Breast epithelium (tissue), 4 donors: ENCODE data around the gene PTCRA. TPM values are rescaled to one million over a fixed set of nuclear protein-coding genes. Genes with fewer than 3 reads are reported as not detected.

ENCODE experiments used
- DNase-seq, 2 donors: peaks; one replicate each; pipeline ENCODE4 v3.0.0-alpha.2; 2019; ENCODE audit warnings: low spot score in 2 of 2
- H3K27ac ChIP-seq, 2 donors: fragments of 200-600 bp; sonication (generic) in 1 of 2; one replicate each; pipeline ENCODE4 v1.5.1; 2016 to 2019; ENCODE audit warnings: mild to moderate bottlenecking in 1 of 2
- H3K27me3 ChIP-seq, 2 donors: fragments of 200-600 bp; sonication (generic) in 1 of 2; one replicate each; pipeline versions ENCODE4 v1.5.1 to v1.6.0; 2017 to 2019; ENCODE audit warnings: control low read depth in 1 of 2, mild to moderate bottlenecking in 1 of 2
- H3K36me3 ChIP-seq: fragments of 200-600 bp; one replicate; pipeline ENCODE4 v1.5.1; 2019
- H3K4me1 ChIP-seq, 2 donors: fragments of 200-600 bp; sonication (generic); one replicate each; pipeline ENCODE4 v1.5.1; 2016 to 2019; ENCODE audit warnings: control low read depth in 1 of 2
- H3K4me3 ChIP-seq, 3 donors: fragments of 200-600 bp; sonication (generic); 1 replicate in 2 of 3; 2 replicates in 1 of 3; pipeline ENCODE4 v1.5.1; 2016 to 2019; ENCODE audit warnings: mild to moderate bottlenecking in 3 of 3, moderate library complexity in 2 of 3
- H3K9me3 ChIP-seq, 2 donors: fragments of 200-600 bp; sonication (generic) in 1 of 2; one replicate each; pipeline ENCODE4 v1.5.1; 2016 to 2019; ENCODE audit warnings: control low read depth in 1 of 2
- POLR2A ChIP-seq: fragments of 450-650 bp; IDR thresholded peaks from one replicate; pipeline ENCODE4 v1.6.1; 2016; ENCODE audit warnings: antibody characterized with exemption, mild to moderate bottlenecking, moderate library complexity
- POLR2AphosphoS5 ChIP-seq, 3 donors: sonication (generic); formaldehyde crosslinking; IDR thresholded peaks; one replicate each; pipeline ENCODE4 v1.6.1; 2017; ENCODE audit warnings: antibody characterized with exemption in 3 of 3
- intact Hi-C: fragments of 100-400 bp; cut with DNase I; formaldehyde crosslinking; loops from one replicate; pipeline ENCODE4 v1.15.1; 2023; ENCODE audit warnings: low total_unique reads
- total RNA-seq, 3 donors: library from RNA; depleted of rRNA; stranded (reverse); fragments of >200 nt; gene quantifications; one replicate each; pipeline ENCODE4 v1.1.0, GENCODE V29; 2016
- TF ChIP-seq, protein P1 (sequence below), 3 donors: fragments of 450-650 bp; IDR thresholded peaks; one replicate each; pipeline ENCODE4 v1.5.1; 2016 to 2017; ENCODE audit warnings: antibody characterized with exemption in 3 of 3, mild to moderate bottlenecking in 3 of 3, moderate library complexity in 3 of 3

Gene PTCRA
- total RNA-seq, 3 donors from 2014 or later, result not detected

DNA sequence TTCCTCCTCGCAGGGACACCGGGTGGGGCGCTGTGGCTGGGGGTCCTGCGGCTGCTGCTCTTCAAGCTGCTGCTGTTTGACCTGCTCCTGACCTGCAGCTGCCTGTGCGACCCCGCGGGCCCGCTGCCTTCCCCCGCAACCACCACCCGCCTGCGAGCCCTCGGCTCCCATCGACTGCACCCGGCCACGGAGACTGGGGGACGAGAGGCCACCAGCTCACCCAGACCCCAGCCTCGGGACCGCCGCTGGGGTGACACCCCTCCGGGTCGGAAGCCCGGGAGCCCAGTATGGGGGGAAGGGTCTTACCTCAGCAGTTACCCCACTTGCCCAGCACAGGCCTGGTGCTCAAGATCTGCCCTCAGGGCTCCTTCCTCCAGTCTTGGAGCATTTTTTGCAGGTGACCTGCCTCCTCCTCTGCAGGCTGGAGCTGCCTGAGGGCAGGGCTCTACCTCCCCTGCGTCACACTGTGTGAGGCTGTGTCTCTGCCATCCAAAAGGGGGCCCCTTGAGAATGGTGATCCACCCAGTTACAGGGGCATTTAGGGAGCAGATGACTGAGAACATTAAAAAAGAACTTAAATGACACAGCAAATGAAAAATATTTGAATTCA lies 9.5 kb downstream of the PTCRA start:
- H3K4me1 ChIP-seq, result peaks cover under 1 to 1% of the 10 kb centered on the region in 2 donors
- no peak overlapping the region for H3K27ac ChIP-seq
- H3K36me3 ChIP-seq, result no peaks in the 10 kb centered on the region
- TF ChIP-seq, protein P1, sequence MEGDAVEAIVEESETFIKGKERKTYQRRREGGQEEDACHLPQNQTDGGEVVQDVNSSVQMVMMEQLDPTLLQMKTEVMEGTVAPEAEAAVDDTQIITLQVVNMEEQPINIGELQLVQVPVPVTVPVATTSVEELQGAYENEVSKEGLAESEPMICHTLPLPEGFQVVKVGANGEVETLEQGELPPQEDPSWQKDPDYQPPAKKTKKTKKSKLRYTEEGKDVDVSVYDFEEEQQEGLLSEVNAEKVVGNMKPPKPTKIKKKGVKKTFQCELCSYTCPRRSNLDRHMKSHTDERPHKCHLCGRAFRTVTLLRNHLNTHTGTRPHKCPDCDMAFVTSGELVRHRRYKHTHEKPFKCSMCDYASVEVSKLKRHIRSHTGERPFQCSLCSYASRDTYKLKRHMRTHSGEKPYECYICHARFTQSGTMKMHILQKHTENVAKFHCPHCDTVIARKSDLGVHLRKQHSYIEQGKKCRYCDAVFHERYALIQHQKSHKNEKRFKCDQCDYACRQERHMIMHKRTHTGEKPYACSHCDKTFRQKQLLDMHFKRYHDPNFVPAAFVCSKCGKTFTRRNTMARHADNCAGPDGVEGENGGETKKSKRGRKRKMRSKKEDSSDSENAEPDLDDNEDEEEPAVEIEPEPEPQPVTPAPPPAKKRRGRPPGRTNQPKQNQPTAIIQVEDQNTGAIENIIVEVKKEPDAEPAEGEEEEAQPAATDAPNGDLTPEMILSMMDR (IDR thresholded peaks at IDR 0.05), result no peak
- TF ChIP-seq POLR2AphosphoS5 (IDR thresholded peaks at IDR 0.05) (no peak), POLR2A (no peak)
- intact Hi-C loops, result no loop called here
- H3K27me3 ChIP-seq, result no peaks in the 10 kb centered on the region
- no peak overlapping the region for H3K4me3 ChIP-seq
- DNase-seq, result no peak
- H3K9me3 ChIP-seq, result no peaks in the 10 kb centered on the region

DNA sequence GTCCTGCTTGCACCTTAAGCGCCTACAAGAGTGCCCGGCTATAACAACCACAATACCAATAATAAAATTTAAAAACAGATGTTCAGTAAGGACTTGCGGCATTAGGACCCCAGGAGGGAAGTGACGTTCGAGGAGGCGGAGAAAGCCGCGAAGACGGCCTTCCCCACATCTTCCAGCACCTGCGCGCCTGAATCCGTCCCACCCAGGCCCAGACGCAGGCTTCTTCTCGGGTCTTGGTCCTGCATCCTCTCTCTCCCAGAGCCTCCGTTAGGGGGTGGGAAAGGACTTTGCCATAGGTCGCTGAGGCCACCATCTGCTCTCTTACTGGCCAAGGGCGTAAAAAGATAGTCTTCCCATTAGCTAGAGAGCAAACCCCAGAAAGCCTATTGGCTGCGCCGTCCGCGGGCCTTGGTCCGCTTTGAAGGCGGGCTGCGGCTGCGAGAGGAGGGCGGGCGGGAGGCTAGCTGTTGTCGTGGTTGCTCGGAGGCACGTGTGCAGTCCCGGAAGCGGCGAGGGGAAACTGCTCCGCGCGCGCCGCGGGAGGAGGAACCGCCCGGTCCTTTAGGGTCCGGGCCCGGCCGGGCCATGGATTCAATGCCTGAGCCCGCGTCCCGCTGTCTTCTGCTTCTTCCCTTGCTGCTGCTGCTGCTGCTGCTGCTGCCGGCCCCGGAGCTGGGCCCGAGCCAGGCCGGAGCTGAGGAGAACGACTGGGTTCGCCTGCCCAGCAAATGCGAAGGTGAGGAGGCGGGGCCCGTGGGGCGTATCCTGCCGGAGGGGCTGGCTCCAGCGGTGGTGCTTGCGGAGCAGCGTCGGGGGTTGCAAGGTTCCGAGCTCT lies 13.3 kb downstream of the PTCRA start, which contains the start of gene CNPY3:
TSS of gene CNPY3 (plus strand) at position 495 of the 835 bp plus-strand sequence. CDS start at position 586, 91 bp downstream.
- intact Hi-C loops, result no loop called here
- Histone ChIP-seq H3K4me1 (peaks cover 7 to 13% of the 10 kb centered on the region in 2 donors), H3K27me3 (no peaks in the 10 kb centered on the region), H3K36me3 (no peaks in the 10 kb centered on the region), H3K4me3 (peak within 1 kb of the TSS; percentile 71 to 85 (median 78)), H3K27ac (peak within 1 kb of the TSS; percentile 91 to 92), H3K9me3 (no peaks in the 10 kb centered on the region)
- TF ChIP-seq POLR2A, result no peak
- TF ChIP-seq, protein P1 (IDR thresholded peaks at IDR 0.05), result peak in 1 of 3 donors; percentile 11
- peak; percentile 53 to 72 (median 67) for TF ChIP-seq POLR2AphosphoS5 (IDR thresholded peaks at IDR 0.05)
- DNase-seq, result peak; percentile 91 to 94

DNA sequence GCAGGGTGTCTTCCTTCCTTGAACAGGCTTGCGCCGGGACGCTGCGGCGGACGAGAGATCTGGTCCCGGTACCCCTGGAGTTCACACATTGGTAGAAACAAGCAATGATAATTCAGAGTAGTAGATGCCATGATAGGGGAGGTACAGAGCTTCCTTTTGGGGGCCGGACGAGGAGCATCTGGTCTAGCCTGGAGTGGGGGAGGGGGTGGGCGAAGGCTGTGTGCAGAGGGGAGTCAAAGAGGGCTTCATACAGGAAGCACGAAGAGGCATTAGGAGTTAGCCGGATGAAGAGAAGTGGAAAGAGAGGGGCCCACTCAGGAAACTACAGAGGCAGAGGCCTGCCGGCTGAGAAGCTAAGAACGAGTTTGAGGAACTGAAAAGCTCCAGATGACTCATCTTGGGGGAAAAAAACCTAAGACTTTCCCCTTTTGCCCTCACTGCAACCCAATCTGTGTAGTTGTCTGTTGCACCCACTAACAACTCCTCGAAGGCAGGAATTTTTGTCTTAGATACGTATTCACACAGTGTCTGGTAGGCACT lies 14.0 kb downstream of the PTCRA start:
- H3K9me3 ChIP-seq, result no peaks in the 10 kb centered on the region
- DNase-seq, result no peak
- H3K36me3 ChIP-seq, result no peaks in the 10 kb centered on the region
- H3K4me3 ChIP-seq, result peak overlapping the region; percentile 71 to 85 (median 78)
- H3K27me3 ChIP-seq, result no peaks in the 10 kb centered on the region
- intact Hi-C loops, result no loop called here
- peak overlapping the region; percentile 91 to 92 for H3K27ac ChIP-seq
- H3K4me1 ChIP-seq, result peaks cover 7 to 13% of the 10 kb centered on the region in 2 donors
- TF ChIP-seq, protein P1 (IDR thresholded peaks at IDR 0.05), result no peak
- TF ChIP-seq POLR2AphosphoS5 (IDR thresholded peaks at IDR 0.05) (no peak), POLR2A (no peak)

DNA sequence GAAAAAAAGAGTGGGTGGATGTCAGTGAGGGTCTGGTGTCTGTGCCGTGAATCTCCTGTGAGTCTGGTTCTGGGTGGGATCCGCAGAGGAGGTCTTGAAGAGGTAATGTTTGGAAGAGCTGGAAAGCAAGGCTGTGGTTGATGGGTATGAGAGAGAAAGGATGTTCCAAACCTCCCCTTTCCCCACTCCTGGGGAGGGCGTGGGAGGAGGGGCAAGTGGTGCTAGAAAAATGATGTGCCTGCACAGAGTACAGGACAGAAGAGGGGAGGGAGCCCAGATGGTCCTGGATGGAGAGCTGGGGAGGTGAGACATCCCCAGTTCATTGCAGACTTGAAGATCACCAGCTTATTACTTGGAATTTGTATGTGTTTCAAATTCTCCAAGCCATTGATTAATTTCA lies 16.6 kb downstream of the PTCRA start:
- Histone ChIP-seq H3K36me3 (no peaks in the 10 kb centered on the region), H3K4me1 (peaks cover 7 to 13% of the 10 kb centered on the region in 2 donors), H3K9me3 (no peaks in the 10 kb centered on the region), H3K4me3 (no peak overlapping the region), H3K27ac (peak overlapping the region in 1 of 2 donors; percentile 18), H3K27me3 (no peaks in the 10 kb centered on the region)
- DNase-seq, result no peak
- no peak for TF ChIP-seq POLR2A
- TF ChIP-seq, protein P1 (IDR thresholded peaks at IDR 0.05), result no peak
- TF ChIP-seq POLR2AphosphoS5 (IDR thresholded peaks at IDR 0.05), result no peak
- intact Hi-C loops, result no loop called here
